Measurements from ENCODE around the gene ESRRG.

The ESRRG gene

GRCh38 chr1:216499581-216500272 is 223.5 kb downstream of the ESRRG start:
- Histone ChIP-seq H3K36me3 (ENCODE audit: control insufficient read depth in 1 of 2, insufficient read depth in 2 of 2, low read length in 2 of 2) (no peaks in the 10 kb centered on the region), H3K9me3 (ENCODE audit: control insufficient read depth in 1 of 2, low read length in 2 of 2) (no peaks in the 10 kb centered on the region), H3K4me1 (ENCODE audit: control insufficient read depth in 1 of 2, insufficient read depth in 2 of 2, low read length in 2 of 2) (peaks cover 3 to 14% of the 10 kb centered on the region in 2 donors), H3K27ac (ENCODE audit: low read depth, low read length) (no peak overlapping the region), H3K27me3 (ENCODE audit: control insufficient read depth in 1 of 2, insufficient read depth in 2 of 2, low read length in 2 of 2) (no peaks in the 10 kb centered on the region), H3K4me3 (ENCODE audit: low read depth in 1 of 2, low read length in 2 of 2) (peak overlapping the region in 1 of 2 donors; percentile 31), H3K9ac (ENCODE audit: low read depth in 1 of 2, low read length in 2 of 2) (no peak overlapping the region)

- Histone ChIP-seq H3K27ac (ENCODE audit: low read depth, low read length) (no peak overlapping the region), H3K4me1 (ENCODE audit: control insufficient read depth in 1 of 2, insufficient read depth in 2 of 2, low read length in 2 of 2) (peaks cover 3 to 14% of the 10 kb centered on the region in 2 donors), H3K9ac (ENCODE audit: low read depth in 1 of 2, low read length in 2 of 2) (no peak overlapping the region), H3K9me3 (ENCODE audit: control insufficient read depth in 1 of 2, low read length in 2 of 2) (no peaks in the 10 kb centered on the region), H3K4me3 (ENCODE audit: low read depth in 1 of 2, low read length in 2 of 2) (no peak overlapping the region), H3K27me3 (ENCODE audit: control insufficient read depth in 1 of 2, insufficient read depth in 2 of 2, low read length in 2 of 2) (no peaks in the 10 kb centered on the region), H3K36me3 (ENCODE audit: control insufficient read depth in 1 of 2, insufficient read depth in 2 of 2, low read length in 2 of 2) (no peaks in the 10 kb centered on the region)
These were observed 225.0 kb downstream of the ESRRG start for GRCh38 chr1:216498277-216498676.

DNA sequence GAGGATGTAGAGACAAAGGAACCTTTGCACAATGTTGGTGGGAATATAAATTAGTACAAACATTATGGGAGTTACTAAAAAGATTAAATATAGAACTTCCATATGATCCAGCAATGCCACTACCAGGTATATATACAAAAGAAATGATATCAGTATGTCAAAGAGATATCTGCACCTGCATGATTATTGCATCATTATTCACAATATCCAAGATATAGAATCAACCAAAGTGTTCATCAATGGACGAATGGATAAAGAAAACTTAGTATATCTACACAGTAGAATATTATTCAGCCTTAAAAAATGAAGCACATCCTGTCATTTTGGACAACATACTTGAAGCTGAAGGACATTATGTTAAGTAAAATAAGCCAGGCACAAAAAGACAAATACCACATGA is 238.2 kb downstream of the ESRRG start:
- Histone ChIP-seq H3K27ac (ENCODE audit: low read depth, low read length) (no peak overlapping the region), H3K9me3 (ENCODE audit: control insufficient read depth in 1 of 2, low read length in 2 of 2) (no peaks in the 10 kb centered on the region), H3K4me1 (ENCODE audit: control insufficient read depth in 1 of 2, insufficient read depth in 2 of 2, low read length in 2 of 2) (no peaks in the 10 kb centered on the region), H3K4me3 (ENCODE audit: low read depth in 1 of 2, low read length in 2 of 2) (no peak overlapping the region), H3K9ac (ENCODE audit: low read depth in 1 of 2, low read length in 2 of 2) (no peak overlapping the region), H3K36me3 (ENCODE audit: control insufficient read depth in 1 of 2, insufficient read depth in 2 of 2, low read length in 2 of 2) (no peaks in the 10 kb centered on the region), H3K27me3 (ENCODE audit: control insufficient read depth in 1 of 2, insufficient read depth in 2 of 2, low read length in 2 of 2) (no peaks in the 10 kb centered on the region)

DNA sequence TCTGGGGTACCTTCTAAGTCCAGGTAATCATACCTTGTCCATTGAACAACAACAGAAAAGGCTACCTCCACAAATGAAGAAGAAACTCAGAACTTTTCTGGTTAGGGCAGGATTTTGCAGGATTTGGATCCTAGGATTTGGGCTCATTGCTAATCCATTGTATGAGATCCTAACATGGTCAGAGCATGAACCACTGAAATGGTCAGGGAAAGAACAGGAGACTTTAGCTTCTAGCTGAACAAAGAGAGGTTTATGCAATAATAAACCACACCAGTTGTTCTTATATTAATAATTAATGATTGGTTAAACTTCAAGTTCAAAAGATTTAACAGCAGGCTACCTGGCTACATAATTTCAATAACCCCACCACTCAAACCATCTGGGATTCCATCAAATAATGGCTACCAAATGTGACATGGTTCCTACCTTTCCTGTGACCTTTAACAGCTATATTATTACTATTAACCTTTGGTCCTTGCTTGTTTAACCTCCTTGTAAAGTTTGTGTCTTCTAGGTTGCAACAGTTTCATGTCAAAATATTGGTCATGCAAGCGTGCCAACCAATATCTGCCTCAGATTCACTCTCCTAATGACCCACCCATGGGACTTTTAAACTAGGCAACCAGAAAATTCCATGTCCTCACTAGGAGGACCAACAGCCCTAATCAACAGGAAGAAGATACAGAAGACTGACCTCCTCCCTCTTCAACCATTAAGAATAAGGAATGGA is 239.4 kb downstream of the ESRRG start:
- Histone ChIP-seq H3K36me3 (ENCODE audit: control insufficient read depth in 1 of 2, insufficient read depth in 2 of 2, low read length in 2 of 2) (no peaks in the 10 kb centered on the region), H3K27ac (ENCODE audit: low read depth, low read length) (no peak overlapping the region)

GRCh38 chr1:216482620-216483019 is 240.6 kb downstream of the ESRRG start:
- Histone ChIP-seq H3K36me3 (ENCODE audit: control insufficient read depth in 1 of 2, insufficient read depth in 2 of 2, low read length in 2 of 2) (no peaks in the 10 kb centered on the region), H3K9me3 (ENCODE audit: control insufficient read depth in 1 of 2, low read length in 2 of 2) (no peaks in the 10 kb centered on the region), H3K9ac (ENCODE audit: low read depth in 1 of 2, low read length in 2 of 2) (no peak overlapping the region), H3K4me1 (ENCODE audit: control insufficient read depth in 1 of 2, insufficient read depth in 2 of 2, low read length in 2 of 2) (no peaks in the 10 kb centered on the region), H3K27ac (ENCODE audit: low read depth, low read length) (no peak overlapping the region), H3K27me3 (ENCODE audit: control insufficient read depth in 1 of 2, insufficient read depth in 2 of 2, low read length in 2 of 2) (no peaks in the 10 kb centered on the region), H3K4me3 (ENCODE audit: low read depth in 1 of 2, low read length in 2 of 2) (no peak overlapping the region)

More for the DNA sequence above, 239.4 kb downstream of the ESRRG start:
- H3K9me3 ChIP-seq (ENCODE audit: control insufficient read depth in 1 of 2, low read length in 2 of 2): no peaks in the 10 kb centered on the region
- no peaks in the 10 kb centered on the region for H3K27me3 ChIP-seq (ENCODE audit: control insufficient read depth in 1 of 2, insufficient read depth in 2 of 2, low read length in 2 of 2)
- no peak overlapping the region for H3K9ac ChIP-seq (ENCODE audit: low read depth in 1 of 2, low read length in 2 of 2)
- H3K4me3 ChIP-seq (ENCODE audit: low read depth in 1 of 2, low read length in 2 of 2): no peak overlapping the region
- H3K4me1 ChIP-seq (ENCODE audit: control insufficient read depth in 1 of 2, insufficient read depth in 2 of 2, low read length in 2 of 2): no peaks in the 10 kb centered on the region

DNA sequence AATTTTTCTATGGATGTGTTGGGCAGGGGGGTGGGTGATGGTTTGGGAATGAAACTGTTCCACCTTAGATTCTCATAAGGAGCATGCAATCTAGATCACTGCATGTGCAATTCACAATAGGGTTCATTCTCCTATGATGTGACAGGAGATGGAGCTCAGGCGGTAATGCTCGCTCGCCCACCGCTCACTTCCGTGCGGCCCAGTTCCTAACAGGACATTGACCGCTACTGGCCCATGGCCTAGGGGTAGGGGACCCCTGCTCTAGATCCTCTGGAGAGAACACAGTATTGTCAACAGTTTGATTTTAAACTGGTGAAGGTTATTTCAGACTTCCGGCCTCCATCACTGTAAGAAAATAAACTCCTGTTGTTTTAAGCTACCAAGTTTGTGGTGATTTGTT is 245.0 kb downstream of the ESRRG start:
- no peaks in the 10 kb centered on the region for H3K27me3 ChIP-seq (ENCODE audit: control insufficient read depth in 1 of 2, insufficient read depth in 2 of 2, low read length in 2 of 2)
- no peaks in the 10 kb centered on the region for H3K36me3 ChIP-seq (ENCODE audit: control insufficient read depth in 1 of 2, insufficient read depth in 2 of 2, low read length in 2 of 2)
- H3K27ac ChIP-seq (ENCODE audit: low read depth, low read length): no peak overlapping the region
- no peak overlapping the region for H3K4me3 ChIP-seq (ENCODE audit: low read depth in 1 of 2, low read length in 2 of 2)
- no peak overlapping the region for H3K9ac ChIP-seq (ENCODE audit: low read depth in 1 of 2, low read length in 2 of 2)
- no peaks in the 10 kb centered on the region for H3K4me1 ChIP-seq (ENCODE audit: control insufficient read depth in 1 of 2, insufficient read depth in 2 of 2, low read length in 2 of 2)
- H3K9me3 ChIP-seq (ENCODE audit: control insufficient read depth in 1 of 2, low read length in 2 of 2): no peaks in the 10 kb centered on the region

DNA sequence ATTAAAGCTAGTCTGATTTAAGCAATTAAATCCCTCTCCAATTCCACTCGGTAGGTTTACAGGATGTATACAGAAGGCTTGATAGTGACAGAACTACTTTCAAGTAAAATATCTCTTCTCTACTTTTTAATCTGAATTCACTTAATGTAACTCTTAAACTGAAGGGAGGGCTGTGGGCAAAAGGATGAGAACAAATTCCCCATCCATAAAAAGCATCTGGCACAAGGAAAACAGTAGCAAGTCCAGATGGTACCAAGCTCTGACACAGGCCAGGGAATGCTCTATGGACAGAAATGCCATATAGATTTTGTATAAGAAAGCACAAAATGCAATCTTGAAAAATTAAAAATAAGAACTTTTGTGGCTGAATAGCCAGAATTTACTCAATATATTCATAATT is 246.9 kb downstream of the ESRRG start:
- Histone ChIP-seq H3K27ac (ENCODE audit: low read depth, low read length) (no peak overlapping the region), H3K4me1 (ENCODE audit: control insufficient read depth in 1 of 2, insufficient read depth in 2 of 2, low read length in 2 of 2) (no peaks in the 10 kb centered on the region), H3K9ac (ENCODE audit: low read depth in 1 of 2, low read length in 2 of 2) (no peak overlapping the region), H3K27me3 (ENCODE audit: control insufficient read depth in 1 of 2, insufficient read depth in 2 of 2, low read length in 2 of 2) (no peaks in the 10 kb centered on the region), H3K4me3 (ENCODE audit: low read depth in 1 of 2, low read length in 2 of 2) (no peak overlapping the region), H3K36me3 (ENCODE audit: control insufficient read depth in 1 of 2, insufficient read depth in 2 of 2, low read length in 2 of 2) (no peaks in the 10 kb centered on the region), H3K9me3 (ENCODE audit: control insufficient read depth in 1 of 2, low read length in 2 of 2) (no peaks in the 10 kb centered on the region)

GRCh38 chr1:216475659-216476276 is 247.5 kb downstream of the ESRRG start:
- H3K9me3 ChIP-seq (ENCODE audit: control insufficient read depth in 1 of 2, low read length in 2 of 2): no peaks in the 10 kb centered on the region
- no peak overlapping the region for H3K9ac ChIP-seq (ENCODE audit: low read depth in 1 of 2, low read length in 2 of 2)

GRCh38 chr1:216466162-216466801 is 256.9 kb downstream of the ESRRG start:
- Histone ChIP-seq H3K4me3 (ENCODE audit: low read depth in 1 of 2, low read length in 2 of 2) (no peak overlapping the region), H3K4me1 (ENCODE audit: control insufficient read depth in 1 of 2, insufficient read depth in 2 of 2, low read length in 2 of 2) (no peaks in the 10 kb centered on the region), H3K27ac (ENCODE audit: low read depth, low read length) (no peak overlapping the region), H3K9ac (ENCODE audit: low read depth in 1 of 2, low read length in 2 of 2) (no peak overlapping the region), H3K36me3 (ENCODE audit: control insufficient read depth in 1 of 2, insufficient read depth in 2 of 2, low read length in 2 of 2) (no peaks in the 10 kb centered on the region), H3K27me3 (ENCODE audit: control insufficient read depth in 1 of 2, insufficient read depth in 2 of 2, low read length in 2 of 2) (peaks cover 0 to 2% of the 10 kb centered on the region in 2 donors), H3K9me3 (ENCODE audit: control insufficient read depth in 1 of 2, low read length in 2 of 2) (no peaks in the 10 kb centered on the region)

More at GRCh38 chr1:216475659-216476276, 247.5 kb downstream of the ESRRG start:
- Histone ChIP-seq H3K4me1 (ENCODE audit: control insufficient read depth in 1 of 2, insufficient read depth in 2 of 2, low read length in 2 of 2) (no peaks in the 10 kb centered on the region), H3K36me3 (ENCODE audit: control insufficient read depth in 1 of 2, insufficient read depth in 2 of 2, low read length in 2 of 2) (no peaks in the 10 kb centered on the region), H3K27me3 (ENCODE audit: control insufficient read depth in 1 of 2, insufficient read depth in 2 of 2, low read length in 2 of 2) (no peaks in the 10 kb centered on the region), H3K27ac (ENCODE audit: low read depth, low read length) (no peak overlapping the region), H3K4me3 (ENCODE audit: low read depth in 1 of 2, low read length in 2 of 2) (no peak overlapping the region)

DNA sequence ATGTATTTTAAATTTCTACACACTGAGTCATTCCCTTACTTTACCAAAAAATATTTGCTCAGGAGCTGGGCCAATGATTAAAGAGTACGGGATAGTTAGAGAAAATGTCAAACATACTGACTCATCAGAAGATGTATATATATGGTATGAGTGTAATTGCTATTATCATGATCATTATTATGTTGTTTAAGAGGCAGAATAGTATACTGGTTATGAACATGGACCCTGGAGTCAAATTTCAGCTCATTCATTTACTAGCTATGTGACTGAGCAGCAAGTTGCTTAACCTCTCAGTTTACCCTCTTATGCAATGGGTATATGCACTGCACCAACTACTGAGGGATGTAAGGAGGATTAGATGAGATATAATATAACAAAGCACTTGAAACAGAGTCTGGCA is 258.7 kb downstream of the ESRRG start:
- no peak overlapping the region for H3K27ac ChIP-seq (ENCODE audit: low read depth, low read length)
- peaks cover 0 to 2% of the 10 kb centered on the region in 2 donors for H3K27me3 ChIP-seq (ENCODE audit: control insufficient read depth in 1 of 2, insufficient read depth in 2 of 2, low read length in 2 of 2)
- no peak overlapping the region for H3K9ac ChIP-seq (ENCODE audit: low read depth in 1 of 2, low read length in 2 of 2)
- H3K36me3 ChIP-seq (ENCODE audit: control insufficient read depth in 1 of 2, insufficient read depth in 2 of 2, low read length in 2 of 2): no peaks in the 10 kb centered on the region
- no peaks in the 10 kb centered on the region for H3K4me1 ChIP-seq (ENCODE audit: control insufficient read depth in 1 of 2, insufficient read depth in 2 of 2, low read length in 2 of 2)
- H3K4me3 ChIP-seq (ENCODE audit: low read depth in 1 of 2, low read length in 2 of 2): no peak overlapping the region
- H3K9me3 ChIP-seq (ENCODE audit: control insufficient read depth in 1 of 2, low read length in 2 of 2): no peaks in the 10 kb centered on the region

All from duodenal mucosa (tissue), 2 donors.